ENCODE measurements around the gene SMIM24. TPM values are rescaled to one million over a fixed set of nuclear protein-coding genes. Genes with fewer than 3 reads are reported as not detected.
A peak's percentile ranks its signal among the peaks of the same experiment; 100 is the strongest.
"Not testable (repeated sequence)": the region's sequence is repeated elsewhere in the genome, so short reads cannot be mapped to it uniquely, and the experiment has no call there.

SMIM24 gene
- total RNA-seq, 1 donor from 2014 or later, result 0.50 TPM

- DNase-seq (ENCODE audit: low read depth), result no peak
These were observed 34.6 kb upstream of the SMIM24 start for GRCh38 chr19:3514930-3515329.

- no peak for DNase-seq (ENCODE audit: low read depth)
These were observed 33.2 kb upstream of the SMIM24 start for GRCh38 chr19:3513229-3514140.

DNA sequence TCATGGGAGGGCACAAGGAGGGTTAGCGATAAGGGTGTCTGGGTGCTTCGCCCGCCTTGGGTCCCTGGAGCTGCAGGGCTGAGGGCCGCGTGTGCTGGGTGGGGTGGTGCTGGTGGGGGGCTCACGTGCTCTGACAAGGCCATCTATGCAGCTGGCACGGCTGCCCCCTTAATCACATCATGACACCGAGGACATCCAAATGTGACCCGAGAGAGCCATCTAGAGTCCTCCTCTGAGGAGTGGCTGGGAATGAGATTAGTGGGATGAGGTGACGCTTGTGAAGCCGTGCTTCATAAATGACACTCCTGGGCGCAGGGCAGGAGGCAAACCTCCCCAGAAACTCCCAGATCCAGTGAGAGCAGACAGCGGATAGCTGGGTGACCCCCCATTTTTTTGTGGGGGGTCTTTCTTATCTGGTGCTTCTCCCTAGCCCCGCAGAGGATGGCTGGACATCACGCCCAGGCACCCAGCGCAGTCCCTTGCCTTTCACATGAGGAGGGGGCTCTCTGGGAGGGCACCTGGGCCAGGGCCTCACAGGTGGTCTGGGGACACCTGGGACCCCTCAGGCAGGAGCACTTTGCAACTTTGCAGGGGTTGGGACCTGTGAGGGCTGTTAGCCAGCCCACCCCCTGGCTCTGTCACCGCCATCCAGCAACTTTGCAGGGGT is 32.4 kb upstream of the SMIM24 start:
- DNase-seq (ENCODE audit: low read depth), result no peak

- no peak for DNase-seq (ENCODE audit: low read depth)
These were observed 31.4 kb upstream of the SMIM24 start for GRCh38 chr19:3511506-3512251.

- no peak for DNase-seq (ENCODE audit: low read depth)
These were observed 30.4 kb upstream of the SMIM24 start for GRCh38 chr19:3510727-3511126.

DNA sequence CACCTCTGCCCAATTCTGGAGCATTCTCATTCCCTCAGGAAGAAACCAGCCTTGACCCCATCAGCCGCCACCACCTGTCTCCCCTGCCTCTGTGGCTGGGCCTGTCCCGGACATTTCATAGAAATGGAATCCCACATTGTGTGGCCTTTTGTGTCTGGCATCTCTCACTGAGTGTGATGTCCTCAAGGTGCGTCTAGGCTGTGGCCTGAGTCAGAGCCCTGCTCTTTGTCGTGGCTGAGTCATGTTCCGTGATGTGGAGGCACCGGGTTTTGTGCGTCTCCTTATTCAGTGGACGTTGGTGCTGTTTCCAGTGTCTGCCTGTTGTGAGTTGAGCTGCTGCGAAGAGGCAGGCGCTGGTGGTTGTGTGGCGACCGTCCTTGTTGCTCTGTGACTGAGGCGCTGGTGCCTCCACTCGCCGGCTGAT is 29.3 kb upstream of the SMIM24 start:
- DNase-seq (ENCODE audit: low read depth), result peak; percentile 61

- DNase-seq (ENCODE audit: low read depth), result no peak
These were observed 28.6 kb upstream of the SMIM24 start for GRCh38 chr19:3508771-3509535.

- not testable (repeated sequence) for DNase-seq (ENCODE audit: low read depth)
These were observed 27.9 kb upstream of the SMIM24 start for GRCh38 chr19:3508121-3508661.

DNA sequence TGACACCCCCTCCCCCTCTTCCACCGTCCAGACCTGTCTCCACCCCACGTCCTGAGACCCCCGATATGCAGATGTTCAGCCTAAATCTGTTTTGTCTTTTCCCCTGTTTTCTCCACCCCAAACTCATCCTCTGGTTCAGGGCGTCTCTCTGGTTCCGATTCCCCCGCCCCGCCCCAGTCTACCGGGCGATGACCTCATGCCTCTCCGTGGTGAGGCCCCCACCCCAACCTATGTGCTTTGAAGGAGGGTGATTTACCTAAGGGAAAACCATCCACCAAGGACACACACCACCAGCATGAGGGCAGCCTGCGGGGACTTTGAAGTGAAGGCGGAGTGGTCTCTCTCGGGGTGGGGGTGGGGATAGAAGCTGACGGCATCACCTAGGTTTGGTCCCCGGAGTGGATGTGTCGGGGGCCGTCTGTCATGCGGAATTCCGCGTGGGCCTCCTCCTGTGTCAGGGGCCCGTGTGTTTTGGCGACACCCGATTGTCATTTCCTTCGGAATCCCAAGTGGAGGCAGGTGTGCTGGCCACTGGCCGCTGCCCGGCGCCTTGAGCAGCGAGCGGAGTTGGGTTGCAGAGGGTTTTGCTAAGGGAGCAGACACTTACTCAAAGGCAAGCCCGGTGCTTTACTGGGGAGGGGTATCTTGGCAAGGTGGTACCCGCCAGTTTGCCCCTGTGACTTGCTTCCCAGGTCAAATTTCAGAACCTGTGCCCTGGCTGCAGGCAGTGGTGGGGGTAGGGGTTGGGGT is 27.2 kb upstream of the SMIM24 start:
- no peak for DNase-seq (ENCODE audit: low read depth)

- DNase-seq (ENCODE audit: low read depth), result no peak
These were observed 26.3 kb upstream of the SMIM24 start for GRCh38 chr19:3506384-3507340.

GRCh38 chr19:3505598-3506383 is 25.5 kb upstream of the SMIM24 start, which contains the start of gene FZR1:
FZR1 (plus strand) TSS chr19:3506311; CDS start chr19:3522990, 16,679 bp downstream.
- DNase-seq (ENCODE audit: low read depth), result peak; percentile 91

DNA sequence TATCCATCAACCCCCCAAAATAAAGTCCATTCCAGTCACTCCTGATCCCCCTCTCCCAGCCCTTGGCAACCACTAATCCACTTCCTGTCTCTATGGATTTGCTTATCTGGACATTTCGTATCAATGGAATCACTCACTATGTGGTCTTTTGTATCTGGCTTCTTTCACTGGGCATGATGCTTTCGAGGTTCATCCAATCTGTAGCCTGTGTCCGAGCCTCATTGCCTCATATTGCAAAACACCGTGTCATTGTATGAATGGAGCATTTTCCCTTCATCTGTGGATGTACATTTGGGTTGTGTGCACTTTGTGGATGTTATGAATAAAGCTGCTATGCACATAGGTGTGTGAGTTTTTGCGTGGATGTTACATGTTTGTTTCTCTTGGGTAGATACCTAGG is 24.4 kb upstream of the SMIM24 start:
- DNase-seq (ENCODE audit: low read depth), result no peak

GRCh38 chr19:3503036-3503572 is 22.8 kb upstream of the SMIM24 start:
- no peak for DNase-seq (ENCODE audit: low read depth)

DNA sequence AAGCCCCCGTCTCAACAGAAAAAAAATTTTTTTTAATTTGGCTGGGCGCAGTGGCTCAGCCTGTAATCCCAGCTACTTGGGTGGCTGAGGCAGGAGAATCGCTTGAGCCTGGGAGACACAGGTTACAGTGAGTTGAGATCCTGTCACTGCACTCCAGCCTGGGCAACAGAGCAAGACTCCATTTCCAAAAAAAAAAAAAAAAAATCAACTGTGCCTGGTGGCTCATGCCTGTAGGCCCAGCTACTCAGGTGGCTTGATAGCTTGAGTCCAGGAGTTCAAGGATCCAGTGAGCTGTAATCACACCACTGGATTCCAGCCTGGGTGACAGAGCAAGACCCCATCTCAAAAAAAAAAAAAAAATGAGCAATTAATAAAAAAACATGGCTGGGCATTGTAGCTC is 21.5 kb upstream of the SMIM24 start:
- DNase-seq (ENCODE audit: low read depth), result no peak

- peak; percentile 95 for DNase-seq (ENCODE audit: low read depth)
These were observed 20.2 kb upstream of the SMIM24 start, which contains the start of gene DOHH for GRCh38 chr19:3500429-3501101. DOHH (minus strand) TSS chr19:3500674; CDS start chr19:3496814, 3,860 bp downstream.

DNA sequence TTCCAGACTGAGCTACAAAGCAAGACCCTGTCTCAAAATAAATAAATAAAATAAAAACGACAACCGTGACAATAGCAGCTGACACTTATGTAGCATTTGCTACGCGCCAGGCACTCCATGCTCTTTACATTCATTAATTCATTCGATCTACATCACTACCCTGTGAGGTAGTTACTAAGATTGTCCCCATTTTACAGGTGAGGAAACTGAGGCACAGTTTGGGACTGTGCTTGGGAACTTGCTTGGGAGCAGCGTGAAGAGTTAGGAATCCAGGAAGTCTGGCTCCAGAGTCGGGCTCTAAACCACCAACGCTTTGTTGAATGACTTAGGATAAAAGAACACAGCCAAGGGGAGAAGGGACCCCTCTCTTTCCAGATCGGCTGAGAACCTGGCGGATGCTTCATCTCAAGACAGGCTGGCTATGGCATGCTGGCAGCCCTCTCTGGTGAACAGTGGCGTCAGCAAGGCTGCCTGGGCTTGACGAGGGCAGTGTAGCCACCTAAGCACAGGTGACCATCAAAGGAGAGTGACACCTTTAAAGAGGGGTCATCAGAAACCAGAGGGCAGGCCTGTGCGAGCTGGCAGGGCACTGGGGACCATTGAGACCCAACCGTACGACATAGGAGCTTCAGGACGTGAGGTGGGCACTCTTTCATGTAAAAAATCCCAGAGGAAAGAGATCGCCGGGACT is 19.6 kb upstream of the SMIM24 start:
- no peak for DNase-seq (ENCODE audit: low read depth)
